Lower lobe of right lung (tissue), 2 donors: ENCODE data around the gene PKP3. TPM values are rescaled to one million over a fixed set of nuclear protein-coding genes. Genes with fewer than 3 reads are reported as not detected.

Experiments used
- ATAC-seq, 2 donors: fragments of 200-7000 bp; cut with Tn5 transposase; one replicate each; pipeline ENCODE4 v1.9.1; 2020 to 2022; ENCODE audit warnings: mild to moderate bottlenecking in 2 of 2, moderate library complexity in 2 of 2
- DNase-seq: peaks from one replicate; pipeline ENCODE4 v3.0.0-alpha.2; 2020
- H3K27ac ChIP-seq: fragments of 200-600 bp; one replicate; pipeline ENCODE4 v1.8.0; 2022
- H3K27me3 ChIP-seq: fragments of 200-600 bp; one replicate; pipeline ENCODE4 v1.8.0; 2022; ENCODE audit warnings: low read depth
- H3K36me3 ChIP-seq: fragments of 200-600 bp; one replicate; pipeline ENCODE4 v1.8.0; 2022; ENCODE audit warnings: mild to moderate bottlenecking
- H3K4me1 ChIP-seq: fragments of 200-600 bp; one replicate; pipeline ENCODE4 v1.8.0; 2022
- H3K4me3 ChIP-seq: fragments of 200-600 bp; one replicate; pipeline ENCODE4 v1.8.0; 2022; ENCODE audit warnings: mild to moderate bottlenecking
- H3K9me3 ChIP-seq: fragments of 200-600 bp; one replicate; pipeline ENCODE4 v1.8.0; 2022
- CTCF ChIP-seq: fragments of 200-600 bp; IDR thresholded peaks from one replicate; pipeline ENCODE4 v1.8.0; 2022; ENCODE audit warnings: antibody characterized with exemption, mild to moderate bottlenecking
- intact Hi-C: fragments of 100-400 bp; cut with DNase I; formaldehyde crosslinking; loops from one replicate; pipeline ENCODE4 v1.11.0; 2022
- total RNA-seq: library from RNA; stranded (reverse); fragmentation: NEBNext Ultra II Directional; extraction: Animal tissue kit (Norgen Biotek cat#: 25700); gene quantifications from one replicate; pipeline ENCODE4 v1.2.1, GENCODE V29; 2021
- donor health status: DM: no; HTN: yes; CAD: no; lungs with severe emphysema.

The PKP3 gene
- total RNA-seq, 1 donor from 2014 or later = 23.1 TPM

- Histone ChIP-seq H3K36me3 (no peaks in the 10 kb centered on the region), H3K4me3 (no peak overlapping the region), H3K27me3 (no peaks in the 10 kb centered on the region), H3K27ac (no peak overlapping the region), H3K4me1 (no peaks in the 10 kb centered on the region), H3K9me3 (no peaks in the 10 kb centered on the region)
- peak; percentile 38 for DNase-seq
- ATAC-seq = no peak
- intact Hi-C loops = no loop called here
- no peak for TF ChIP-seq CTCF
Measured at GRCh38 chr11:429931-430456, 36.0 kb downstream of the PKP3 start.

GRCh38 chr11:431921-432320 lies 37.9 kb downstream of the PKP3 start:
- no peak for TF ChIP-seq CTCF
- Histone ChIP-seq H3K36me3 (no peaks in the 10 kb centered on the region), H3K4me1 (no peaks in the 10 kb centered on the region), H3K27ac (no peak overlapping the region), H3K27me3 (no peaks in the 10 kb centered on the region), H3K9me3 (no peaks in the 10 kb centered on the region), H3K4me3 (no peak overlapping the region)
- DNase-seq (peak; percentile 37), ATAC-seq (no peak)
- intact Hi-C loops = no loop called here

- no peak overlapping the region for H3K27ac ChIP-seq
- intact Hi-C loops = no loop called here
- no peak for TF ChIP-seq CTCF
- DNase-seq (peak; percentile 34), ATAC-seq (no peak)
- no peaks in the 10 kb centered on the region for H3K9me3 ChIP-seq
- H3K36me3 ChIP-seq = no peaks in the 10 kb centered on the region
- H3K4me3 ChIP-seq = no peak overlapping the region
- no peaks in the 10 kb centered on the region for H3K4me1 ChIP-seq
- H3K27me3 ChIP-seq = no peaks in the 10 kb centered on the region
Measured at GRCh38 chr11:432501-433100, 38.6 kb downstream of the PKP3 start.

GRCh38 chr11:433111-433510 lies 39.1 kb downstream of the PKP3 start:
- peak; percentile 36 for DNase-seq
- Histone ChIP-seq H3K27me3 (no peaks in the 10 kb centered on the region), H3K4me3 (no peak overlapping the region), H3K36me3 (no peaks in the 10 kb centered on the region), H3K4me1 (no peaks in the 10 kb centered on the region), H3K9me3 (no peaks in the 10 kb centered on the region), H3K27ac (no peak overlapping the region)
- intact Hi-C loops = no loop called here
- peak in 1 of 2 donors; percentile 11 for ATAC-seq
- TF ChIP-seq CTCF = no peak

- ATAC-seq = peak in 1 of 2 donors; percentile 7
- Histone ChIP-seq H3K27me3 (no peaks in the 10 kb centered on the region), H3K27ac (no peak overlapping the region), H3K36me3 (no peaks in the 10 kb centered on the region), H3K4me3 (no peak overlapping the region), H3K9me3 (no peaks in the 10 kb centered on the region), H3K4me1 (no peaks in the 10 kb centered on the region)
- intact Hi-C loops = no loop called here
- no peak for TF ChIP-seq CTCF
- DNase-seq = peak; percentile 46
Measured at GRCh38 chr11:433641-434040, 39.6 kb downstream of the PKP3 start.
